GM20431 (cell line): Measurements from ENCODE around the gene AFAP1L1.

Experiments
- in situ Hi-C: fragments of 300-500 bp; cut with MseI, MboI; formaldehyde crosslinking; loops from one replicate; pipeline ENCODE4 v1.15.0; 2020; ENCODE audit warnings: low sequenced_read_pairs; ENCODE audit not compliant: unreplicated experiment

The AFAP1L1 gene

DNA sequence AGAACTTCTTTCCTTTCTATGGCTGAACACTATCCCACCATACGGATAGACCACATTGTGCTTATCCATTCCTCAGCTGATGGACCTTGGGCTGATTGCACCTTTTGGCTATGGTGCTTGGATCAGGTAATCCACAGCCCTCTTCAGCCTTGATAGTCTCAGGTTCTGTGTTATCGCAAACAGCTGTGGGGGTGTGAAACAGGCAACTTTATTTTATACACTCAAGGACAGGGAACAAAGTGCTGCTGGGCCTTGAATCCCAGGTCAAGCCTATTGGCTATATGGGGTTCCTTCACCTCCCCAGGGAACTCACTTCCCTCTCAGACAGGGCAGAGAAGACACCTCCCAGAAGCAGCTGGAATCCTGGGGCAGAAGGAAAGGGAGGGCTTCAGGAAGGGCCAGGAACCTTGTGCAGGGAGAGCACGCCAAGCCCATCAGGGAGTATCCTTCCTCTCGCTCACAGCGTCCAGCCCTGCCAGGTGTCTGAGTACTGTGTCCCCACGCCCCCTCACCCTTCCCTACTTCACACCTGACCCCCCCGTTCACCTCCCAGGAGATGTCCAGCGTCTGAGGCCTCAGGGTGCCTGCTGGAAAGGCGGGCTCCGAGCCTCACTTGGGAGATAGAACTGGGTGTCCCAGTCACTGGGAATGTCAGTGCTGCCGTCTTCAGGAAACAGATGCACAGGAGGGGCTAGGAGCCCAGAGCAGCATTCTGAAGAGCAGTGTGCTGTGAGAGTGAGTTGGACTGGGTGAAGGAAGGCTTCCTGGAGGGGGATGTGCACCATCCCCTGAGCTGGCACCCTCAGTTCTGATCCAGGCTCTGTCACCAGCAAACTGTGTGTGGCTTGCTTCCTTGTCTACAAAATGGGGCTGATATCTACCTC, 32.8 kb downstream of the AFAP1L1 start:
- in situ Hi-C loops = no loop called here

DNA sequence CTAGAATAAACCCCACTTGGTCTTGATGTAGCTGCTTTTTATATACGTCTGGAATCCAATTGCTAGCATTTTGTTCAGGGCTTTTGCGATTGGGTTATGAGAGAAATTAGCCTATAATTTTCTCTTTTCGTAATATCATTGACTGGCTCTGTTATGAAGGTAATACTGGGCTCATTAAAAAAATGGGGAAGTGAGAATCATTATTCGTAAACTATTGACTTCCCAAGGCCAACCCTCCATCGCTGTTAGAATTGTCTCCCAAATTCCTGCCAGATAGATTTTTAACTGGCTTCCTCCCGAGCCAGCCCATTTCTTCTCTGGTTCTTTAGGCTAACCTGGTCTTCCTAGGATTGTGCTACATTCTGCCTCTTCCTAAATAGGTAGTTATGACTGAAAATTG, 37.7 kb downstream of the AFAP1L1 start:
- in situ Hi-C loops = no loop called here

DNA sequence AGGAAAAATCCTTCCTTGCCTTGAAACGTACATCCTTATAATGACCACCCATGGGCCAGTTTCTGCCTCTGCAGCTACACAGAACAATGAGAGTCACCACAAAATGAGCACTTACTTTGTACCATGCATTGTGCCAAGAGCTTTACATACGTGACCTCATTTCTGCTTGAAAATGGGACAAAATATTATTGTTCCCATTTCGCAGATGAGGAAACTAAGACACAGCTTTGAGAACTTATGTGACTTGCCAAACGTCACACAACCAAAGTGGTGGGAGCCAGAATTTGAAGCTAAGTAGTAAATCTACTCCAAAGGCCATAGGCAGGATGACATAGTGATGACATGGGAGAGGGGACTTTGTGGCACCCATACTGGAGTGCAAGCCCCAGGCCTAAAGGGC, 38.8 kb downstream of the AFAP1L1 start:
- in situ Hi-C loops = no loop called here

GRCh38 chr5:149310947-149311658, 39.4 kb downstream of the AFAP1L1 start:
- in situ Hi-C loops = no loop called here

DNA sequence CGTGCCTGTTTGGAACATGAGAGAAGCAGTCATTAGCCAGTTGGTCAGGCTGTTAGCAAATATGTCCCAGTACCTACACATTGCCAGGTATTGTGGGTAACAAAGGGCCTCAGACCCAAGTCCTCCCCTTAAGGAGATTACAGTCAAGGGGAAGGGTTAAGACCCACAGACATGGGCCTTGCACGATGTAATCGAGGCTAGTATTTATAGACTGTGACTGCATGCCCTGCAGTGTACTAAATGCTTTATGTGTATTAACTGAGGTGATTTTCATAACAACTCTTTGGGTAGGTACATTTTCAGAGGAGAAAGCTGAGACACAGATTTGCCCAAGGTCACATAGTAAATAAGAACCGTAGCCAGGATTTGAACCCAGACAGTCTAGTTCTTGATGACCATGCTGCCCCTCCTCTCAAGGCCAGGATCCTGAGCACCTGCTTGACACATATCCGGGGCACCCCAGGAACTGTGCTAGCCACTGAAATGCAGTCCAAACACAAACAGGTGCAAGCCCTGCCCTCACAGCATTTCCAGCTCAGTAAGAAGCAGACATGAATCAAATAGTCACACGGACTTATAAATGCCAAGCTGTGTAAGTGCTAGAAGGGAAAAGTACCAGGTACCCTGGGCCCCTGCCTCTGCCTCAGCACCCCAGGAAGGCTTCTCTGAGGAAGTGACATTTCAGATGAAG, 41.6 kb downstream of the AFAP1L1 start:
- in situ Hi-C loops = no loop called here

DNA sequence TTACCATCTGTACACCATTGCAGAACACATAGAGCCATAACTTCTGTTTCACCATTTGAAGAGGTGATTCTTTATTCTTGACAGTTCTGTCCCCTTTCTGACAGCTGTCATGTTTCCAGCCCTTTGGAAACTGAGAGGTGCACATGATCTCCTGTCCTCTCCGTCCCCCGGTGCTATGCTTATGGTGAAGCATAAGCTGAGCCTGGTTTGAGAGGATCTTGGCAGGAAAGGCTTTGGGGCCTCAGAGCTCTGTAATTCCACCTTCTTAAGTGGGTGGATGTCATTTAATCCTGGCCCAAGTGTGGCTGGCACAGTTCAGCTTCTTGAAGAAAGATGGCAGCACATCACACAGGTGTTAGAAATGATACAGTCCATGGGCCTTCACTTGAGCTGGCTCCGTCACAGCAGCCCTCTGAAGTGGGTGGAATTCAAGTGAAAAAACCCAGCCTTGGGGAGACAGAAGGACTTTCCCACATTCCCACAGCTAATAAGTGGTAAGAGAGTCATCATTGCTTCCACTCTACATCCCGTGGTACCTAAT, 43.0 kb downstream of the AFAP1L1 start:
- in situ Hi-C loops = no loop called here

- in situ Hi-C loops = no loop called here
Observed at GRCh38 chr5:149315753-149316152, 44.1 kb downstream of the AFAP1L1 start.

DNA sequence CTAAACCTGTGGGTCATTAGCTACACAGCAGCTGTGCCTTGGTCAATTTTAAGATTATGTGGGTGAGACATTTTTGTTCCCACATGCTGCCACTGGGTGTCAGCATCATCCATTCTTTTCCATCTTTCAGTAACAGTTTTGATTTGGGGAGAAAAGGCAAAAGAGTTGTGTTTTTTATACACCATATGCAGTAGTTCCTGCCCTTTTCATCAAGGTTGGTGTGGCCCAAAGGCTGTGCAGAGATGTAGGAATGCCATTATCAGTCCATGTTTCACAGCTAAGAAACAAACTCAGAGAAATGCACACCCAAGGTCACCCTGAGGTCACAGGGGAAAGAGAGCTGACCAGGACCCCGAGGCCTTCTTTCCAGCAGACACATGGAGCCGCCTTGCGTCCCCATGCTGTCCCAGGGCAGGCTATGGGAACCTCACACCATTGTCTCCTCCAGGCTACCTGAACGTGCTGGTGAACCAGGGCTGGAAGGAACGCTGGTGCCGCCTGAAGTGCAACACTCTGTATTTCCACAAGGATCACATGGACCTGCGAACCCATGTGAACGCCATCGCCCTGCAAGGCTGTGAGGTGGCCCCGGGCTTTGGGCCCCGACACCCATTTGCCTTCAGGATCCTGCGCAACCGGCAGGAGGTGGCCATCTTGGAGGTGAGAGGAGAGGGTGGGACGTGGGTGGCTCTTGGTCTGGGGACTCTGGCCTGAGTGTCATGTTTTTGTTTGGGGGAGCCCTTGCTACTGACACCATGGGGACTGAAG, 45.8 kb downstream of the AFAP1L1 start:
- in situ Hi-C loops = no loop called here

- in situ Hi-C loops = no loop called here
Observed at GRCh38 chr5:149319174-149319573, 47.5 kb downstream of the AFAP1L1 start.

GRCh38 chr5:149320791-149321330, 49.2 kb downstream of the AFAP1L1 start:
- in situ Hi-C loops = no loop called here

GRCh38 chr5:149322518-149322917, 50.9 kb downstream of the AFAP1L1 start:
- in situ Hi-C loops = no loop called here

- in situ Hi-C loops = no loop called here
Observed at GRCh38 chr5:149323210-149323609, 51.6 kb downstream of the AFAP1L1 start.

- in situ Hi-C loops = no loop called here
Observed at GRCh38 chr5:149323621-149324205, 52.1 kb downstream of the AFAP1L1 start.

DNA sequence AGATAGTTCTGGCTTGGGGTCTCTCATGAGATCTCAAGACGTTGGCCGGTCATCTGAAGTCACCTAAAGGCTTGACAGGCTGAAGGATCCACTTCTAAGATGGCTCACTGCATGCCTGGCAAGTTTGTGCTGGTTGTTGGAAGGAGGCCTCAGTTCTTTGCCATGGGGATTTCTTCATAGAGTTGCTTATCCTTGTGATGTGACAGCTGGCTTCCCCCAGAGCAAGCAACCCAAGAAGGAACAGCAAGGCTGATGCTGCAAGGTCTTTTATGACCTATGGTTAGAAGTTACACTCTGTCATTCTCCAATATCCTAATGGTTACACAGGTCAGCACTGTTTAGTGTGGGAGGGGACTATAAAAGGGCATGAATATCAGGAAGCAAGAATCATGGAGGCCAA, 53.0 kb downstream of the AFAP1L1 start:
- in situ Hi-C loops = no loop called here

GRCh38 chr5:149325166-149325735, 53.6 kb downstream of the AFAP1L1 start:
- in situ Hi-C loops = no loop called here

GRCh38 chr5:149325894-149326293, 54.2 kb downstream of the AFAP1L1 start:
- in situ Hi-C loops = no loop called here

DNA sequence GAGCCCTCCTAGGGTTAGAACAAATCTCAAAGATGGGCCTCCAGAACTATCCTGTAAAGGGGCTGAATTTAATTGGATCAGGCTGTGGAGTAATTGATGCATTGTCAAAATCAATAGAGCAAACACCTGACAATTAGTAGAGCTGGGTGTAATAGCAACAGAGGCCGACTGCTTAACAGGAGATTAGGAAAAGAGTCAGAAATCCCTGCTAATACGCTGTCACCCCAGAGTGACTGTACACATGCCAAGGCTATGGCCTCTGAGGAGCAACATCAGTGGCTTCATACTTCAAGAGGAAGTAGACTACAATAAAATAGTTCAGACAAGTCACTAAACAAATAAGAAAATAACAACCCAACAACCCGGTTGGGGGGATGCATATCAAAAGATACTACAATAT, 55.0 kb downstream of the AFAP1L1 start:
- in situ Hi-C loops = no loop called here

DNA sequence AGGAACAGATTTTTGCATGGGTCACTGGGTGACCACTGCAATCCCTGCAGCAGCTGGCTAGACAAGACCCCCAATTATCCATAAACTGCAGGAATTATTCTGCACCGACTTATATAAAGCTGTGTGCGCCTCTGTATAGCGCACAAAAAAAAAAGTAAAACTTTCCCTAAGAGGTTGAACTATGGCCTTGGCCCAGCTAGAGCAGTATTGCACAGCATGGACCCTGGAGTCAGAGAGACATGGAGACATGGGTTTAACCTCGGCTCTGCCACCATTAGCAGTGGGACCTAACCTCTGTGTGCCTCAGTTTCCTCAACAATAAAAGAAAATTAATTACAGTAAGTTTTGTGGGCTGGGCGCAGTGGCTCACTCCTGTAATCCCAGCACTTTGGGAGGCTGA, 56.5 kb downstream of the AFAP1L1 start:
- in situ Hi-C loops = no loop called here
